HG02610 (cell line): ENCODE measurements around the gene FAM53A.

Experiments
- ATAC-seq: cut with Tn5 transposase; IDR thresholded peaks from one replicate; pipeline ENCODE4 v1.9.1; 2021; ENCODE audit warnings: mild to moderate bottlenecking, moderate library complexity; ENCODE audit not compliant: unreplicated experiment

The FAM53A gene

GRCh38 chr4:1625600-1626138 is 58.4 kb downstream of the FAM53A start:
- ATAC-seq: no peak

GRCh38 chr4:1624519-1624910 is 59.6 kb downstream of the FAM53A start:
- no peak for ATAC-seq

- ATAC-seq: no peak
Observed at GRCh38 chr4:1623821-1624518, 60.1 kb downstream of the FAM53A start.

DNA sequence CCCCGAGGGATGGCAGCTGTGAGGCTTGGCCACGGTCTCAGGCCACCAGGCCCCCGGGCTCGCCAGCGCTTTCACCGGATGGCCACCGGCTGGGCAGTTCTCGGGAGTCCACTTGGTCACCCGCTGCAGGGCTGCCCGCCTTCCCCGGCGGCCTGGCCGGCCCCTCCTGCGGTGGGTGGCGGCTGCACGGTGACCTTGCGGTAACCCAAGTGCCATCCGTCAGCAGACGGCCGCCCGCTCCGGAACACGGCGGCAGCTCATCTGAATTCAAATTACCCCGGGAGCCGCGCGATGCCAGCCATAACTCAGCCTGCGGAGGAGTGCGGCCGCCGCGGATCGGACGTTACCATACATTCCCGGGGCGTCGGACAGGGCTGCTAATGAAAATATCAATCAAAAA is 60.7 kb downstream of the FAM53A start:
- no peak for ATAC-seq

GRCh38 chr4:1622956-1623355 is 61.2 kb downstream of the FAM53A start:
- ATAC-seq: no peak

GRCh38 chr4:1622238-1622637 is 61.9 kb downstream of the FAM53A start:
- ATAC-seq: no peak

GRCh38 chr4:1621526-1621925 is 62.6 kb downstream of the FAM53A start:
- no peak for ATAC-seq

DNA sequence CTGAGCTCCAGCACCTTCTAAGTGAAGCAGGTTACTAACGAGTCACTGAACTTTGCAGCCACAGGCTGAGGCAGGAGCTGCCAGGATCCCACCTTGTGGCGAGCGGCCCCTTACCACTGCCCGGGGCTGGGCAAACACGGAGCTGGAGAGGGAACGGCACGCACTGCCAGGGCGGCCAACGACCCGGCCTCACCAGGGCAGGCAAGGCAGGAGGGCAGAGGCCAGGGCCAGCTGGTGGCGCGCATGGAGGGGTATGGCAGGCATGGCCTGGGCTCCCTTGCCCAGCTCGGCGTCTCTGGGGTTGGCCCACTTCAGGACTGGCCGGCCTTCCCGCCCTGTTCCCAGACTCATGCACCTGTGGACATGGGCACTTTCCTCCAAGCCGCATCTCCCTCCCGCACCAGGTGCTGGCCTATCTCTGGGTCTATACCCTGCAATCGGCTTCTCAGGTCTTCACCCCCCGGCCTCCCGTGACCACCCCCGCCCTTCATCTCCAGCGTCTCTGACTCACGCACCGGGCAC is 64.9 kb downstream of the FAM53A start:
- no peak for ATAC-seq

DNA sequence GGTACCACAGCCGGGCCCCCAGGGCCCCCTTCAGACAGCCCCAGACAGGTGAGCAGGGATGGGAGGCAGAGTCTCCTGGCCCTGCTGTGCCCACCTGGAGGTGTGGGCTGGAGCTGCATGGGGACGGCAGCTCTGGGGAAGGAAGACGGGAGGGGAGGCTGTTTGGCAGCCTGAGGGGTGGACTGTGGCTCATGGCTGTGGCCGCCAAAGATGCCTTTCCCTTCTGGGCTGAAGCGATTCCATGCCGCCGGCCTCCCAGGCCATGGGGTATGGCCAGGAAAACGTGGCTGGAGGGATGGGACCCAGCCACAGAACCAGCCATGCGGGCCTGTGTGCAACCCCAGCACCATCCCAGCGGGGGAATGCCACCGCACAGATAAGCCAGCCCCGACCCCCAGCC is 65.7 kb downstream of the FAM53A start:
- ATAC-seq: no peak

GRCh38 chr4:1616557-1616930 is 67.6 kb downstream of the FAM53A start:
- no peak for ATAC-seq

GRCh38 chr4:1615786-1616556 is 68.1 kb downstream of the FAM53A start:
- ATAC-seq: no peak

DNA sequence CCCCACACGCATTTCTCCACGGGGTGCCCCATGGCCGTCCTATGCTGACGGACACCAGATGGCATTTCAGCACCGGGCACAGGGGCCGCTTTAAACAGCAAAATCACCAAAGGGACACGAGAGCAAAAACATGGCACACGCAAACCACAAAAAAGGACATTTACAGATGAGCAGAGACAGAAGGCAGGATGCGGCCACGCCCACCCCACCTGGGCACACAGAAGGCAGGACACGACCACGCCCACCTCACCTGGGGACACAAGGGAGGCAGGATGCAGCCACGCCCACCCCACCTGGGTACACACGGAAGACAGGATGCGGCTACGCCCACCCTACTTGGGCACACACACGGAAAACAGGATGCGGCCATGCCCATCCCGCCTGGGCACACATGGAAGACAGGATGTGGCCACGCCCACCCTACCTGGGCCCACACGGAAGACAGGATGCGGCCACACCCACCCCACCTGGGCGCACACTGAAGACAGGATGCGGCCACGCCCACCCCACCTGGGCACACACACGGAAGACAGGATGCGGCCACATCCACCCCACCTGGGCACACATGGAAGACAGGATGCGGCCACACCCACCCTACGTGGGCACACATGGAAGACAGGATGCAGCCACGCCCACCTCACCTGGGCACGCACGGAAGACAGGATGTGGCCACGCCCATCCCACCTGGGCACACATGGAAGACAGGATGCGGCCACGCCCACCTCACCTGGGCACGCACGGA is 69.1 kb downstream of the FAM53A start:
- no peak for ATAC-seq

DNA sequence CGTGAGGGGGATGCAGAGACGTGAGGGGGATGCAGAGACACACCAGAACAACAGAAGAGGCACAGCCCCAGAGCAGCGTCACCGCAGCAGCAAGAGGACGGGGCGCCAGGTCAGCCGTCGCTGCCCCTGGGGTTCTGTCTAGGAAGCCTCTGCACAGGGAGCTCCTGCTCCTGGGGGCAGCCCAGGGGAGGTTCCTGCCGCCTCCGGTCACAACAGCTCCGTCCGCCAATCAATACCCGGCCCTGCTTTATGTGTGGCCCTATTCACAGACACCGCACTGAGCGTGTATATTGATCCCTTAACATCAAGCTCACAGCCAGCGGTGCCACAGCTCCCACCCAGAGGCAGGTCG is 69.6 kb downstream of the FAM53A start:
- ATAC-seq: no peak

- ATAC-seq: no peak
Observed at GRCh38 chr4:1614049-1614448, 70.1 kb downstream of the FAM53A start.

DNA sequence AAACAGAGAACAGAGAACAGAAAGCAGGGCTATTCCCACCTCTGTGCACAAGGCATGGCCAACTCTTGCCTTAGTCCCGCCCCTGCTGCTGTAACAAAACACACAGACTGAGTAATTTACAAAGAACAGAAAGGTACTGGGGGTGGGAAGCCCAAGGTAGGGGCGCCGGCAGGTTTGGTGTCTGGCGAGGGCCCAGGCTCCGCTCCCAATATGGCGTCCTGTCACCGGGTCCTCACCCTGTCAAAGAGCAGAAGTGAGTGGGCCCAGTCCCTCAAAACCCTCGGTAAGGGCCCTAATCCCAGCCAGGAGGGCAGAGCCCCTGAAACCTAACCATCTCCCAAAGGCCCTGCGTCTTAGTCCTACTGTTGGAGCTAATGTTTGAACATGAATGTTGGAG is 71.0 kb downstream of the FAM53A start:
- no peak for ATAC-seq

GRCh38 chr4:1612278-1613098 is 71.6 kb downstream of the FAM53A start:
- ATAC-seq: no peak

DNA sequence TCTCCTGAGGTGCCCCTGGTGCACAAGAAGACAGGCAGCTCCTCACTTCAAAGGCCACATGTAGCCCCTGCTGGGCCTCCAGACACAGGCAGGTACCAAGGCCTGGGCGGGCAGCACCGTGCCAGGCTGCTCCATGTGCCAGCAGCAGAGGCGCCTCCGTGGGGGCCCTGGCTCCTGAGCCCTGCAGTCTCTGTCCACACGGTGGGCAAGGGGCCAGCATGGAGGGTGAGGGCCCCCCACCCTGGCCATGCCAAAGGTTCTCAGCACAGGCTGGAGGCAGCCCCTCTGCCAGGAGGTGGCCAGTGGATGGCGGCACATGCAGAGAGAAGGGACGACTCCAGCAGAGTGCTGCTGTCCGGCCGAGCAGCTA is 72.6 kb downstream of the FAM53A start:
- no peak for ATAC-seq

GRCh38 chr4:1610791-1611500 is 73.2 kb downstream of the FAM53A start:
- no peak for ATAC-seq

DNA sequence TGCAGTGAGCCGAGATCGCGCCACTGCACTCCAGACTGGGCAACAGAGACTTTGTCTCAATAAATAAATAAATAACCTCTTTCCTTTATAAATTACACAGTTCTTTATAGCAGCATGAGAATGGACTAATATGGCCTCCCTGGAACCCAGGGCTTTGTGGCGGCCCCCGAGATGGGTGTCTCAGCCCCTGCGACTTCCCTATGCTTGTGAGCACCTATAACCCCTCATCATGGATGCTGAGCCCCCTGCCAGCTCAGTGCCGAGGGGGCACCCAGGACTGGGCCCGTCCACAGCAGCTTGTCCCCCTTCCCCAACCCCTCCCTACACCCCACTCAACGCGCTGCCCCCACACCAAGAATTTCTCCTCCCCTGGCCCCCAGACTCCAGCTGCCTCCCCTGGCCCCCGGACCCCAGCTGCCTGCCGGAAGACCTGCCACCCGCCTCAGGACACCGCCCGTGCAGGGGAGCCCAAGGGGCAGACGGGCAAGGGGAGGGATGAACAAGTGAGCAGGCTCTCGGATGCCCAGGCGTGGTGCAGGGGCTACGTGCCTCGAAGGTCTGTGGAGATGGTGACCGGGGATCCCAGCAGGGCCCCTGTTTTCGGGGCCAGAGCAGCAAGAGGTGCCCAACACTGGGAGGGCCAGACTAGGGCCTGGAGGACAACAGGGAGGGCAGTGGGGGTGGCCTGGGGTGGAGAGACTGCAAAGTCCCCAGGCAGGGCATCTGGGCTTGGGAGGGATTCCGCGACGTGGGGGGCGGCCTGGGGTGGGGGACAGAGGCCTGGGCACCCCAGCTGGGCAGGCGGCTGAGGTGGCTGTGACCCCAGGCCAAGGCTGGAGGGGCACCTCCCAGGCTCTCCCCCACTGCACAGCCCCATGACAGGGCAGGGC is 74.0 kb downstream of the FAM53A start:
- no peak for ATAC-seq
